ENCODE results near the gene SCN4A. TPM values are rescaled to one million over a fixed set of nuclear protein-coding genes. Genes with fewer than 3 reads are reported as not detected.
A peak's percentile ranks its signal among the peaks of the same experiment; 100 is the strongest.
"Not testable (repeated sequence)": the region's sequence is repeated elsewhere in the genome, so short reads cannot be mapped to it uniquely, and the experiment has no call there.

The SCN4A gene
- total RNA-seq, 1 donor from 2014 or later = 1.6 TPM

DNA sequence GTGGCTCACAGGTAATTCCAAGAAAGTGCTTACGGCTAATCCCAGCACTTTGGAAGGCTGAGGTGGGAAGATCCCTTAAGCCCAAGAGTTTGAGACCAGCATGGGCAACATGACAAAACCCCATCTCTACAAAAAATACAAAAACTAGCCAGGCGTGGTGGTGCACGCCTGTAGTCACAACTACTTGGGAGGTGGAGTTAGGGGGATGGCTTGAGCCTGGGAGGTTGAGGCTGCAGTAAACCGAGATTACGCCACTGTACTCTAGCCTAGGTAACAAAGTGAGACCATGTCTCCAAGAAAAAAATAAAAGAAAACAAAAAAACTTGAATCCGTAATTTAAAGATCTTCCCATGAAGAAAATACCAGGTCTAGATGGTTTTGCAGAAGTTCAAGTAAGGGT lies 42.7 kb upstream of the SCN4A start:
- Mint-ChIP-seq H3K4me1 (peaks cover 8% of the 10 kb centered on the region), H3K27me3 (ENCODE audit: low read depth) (peaks cover 2% of the 10 kb centered on the region), H3K4me3 (no peak overlapping the region), H3K9me3 (no peaks in the 10 kb centered on the region), H3K36me3 (ENCODE audit: low read depth) (no peaks in the 10 kb centered on the region), H3K27ac (ENCODE audit: unreplicated experiment) (no peak overlapping the region)
- DNase-seq (ENCODE audit: low read depth, low spot score) = no peak
- TF ChIP-seq, protein P1, sequence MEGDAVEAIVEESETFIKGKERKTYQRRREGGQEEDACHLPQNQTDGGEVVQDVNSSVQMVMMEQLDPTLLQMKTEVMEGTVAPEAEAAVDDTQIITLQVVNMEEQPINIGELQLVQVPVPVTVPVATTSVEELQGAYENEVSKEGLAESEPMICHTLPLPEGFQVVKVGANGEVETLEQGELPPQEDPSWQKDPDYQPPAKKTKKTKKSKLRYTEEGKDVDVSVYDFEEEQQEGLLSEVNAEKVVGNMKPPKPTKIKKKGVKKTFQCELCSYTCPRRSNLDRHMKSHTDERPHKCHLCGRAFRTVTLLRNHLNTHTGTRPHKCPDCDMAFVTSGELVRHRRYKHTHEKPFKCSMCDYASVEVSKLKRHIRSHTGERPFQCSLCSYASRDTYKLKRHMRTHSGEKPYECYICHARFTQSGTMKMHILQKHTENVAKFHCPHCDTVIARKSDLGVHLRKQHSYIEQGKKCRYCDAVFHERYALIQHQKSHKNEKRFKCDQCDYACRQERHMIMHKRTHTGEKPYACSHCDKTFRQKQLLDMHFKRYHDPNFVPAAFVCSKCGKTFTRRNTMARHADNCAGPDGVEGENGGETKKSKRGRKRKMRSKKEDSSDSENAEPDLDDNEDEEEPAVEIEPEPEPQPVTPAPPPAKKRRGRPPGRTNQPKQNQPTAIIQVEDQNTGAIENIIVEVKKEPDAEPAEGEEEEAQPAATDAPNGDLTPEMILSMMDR (conservative IDR thresholded peaks at IDR 0.05) = no peak

DNA sequence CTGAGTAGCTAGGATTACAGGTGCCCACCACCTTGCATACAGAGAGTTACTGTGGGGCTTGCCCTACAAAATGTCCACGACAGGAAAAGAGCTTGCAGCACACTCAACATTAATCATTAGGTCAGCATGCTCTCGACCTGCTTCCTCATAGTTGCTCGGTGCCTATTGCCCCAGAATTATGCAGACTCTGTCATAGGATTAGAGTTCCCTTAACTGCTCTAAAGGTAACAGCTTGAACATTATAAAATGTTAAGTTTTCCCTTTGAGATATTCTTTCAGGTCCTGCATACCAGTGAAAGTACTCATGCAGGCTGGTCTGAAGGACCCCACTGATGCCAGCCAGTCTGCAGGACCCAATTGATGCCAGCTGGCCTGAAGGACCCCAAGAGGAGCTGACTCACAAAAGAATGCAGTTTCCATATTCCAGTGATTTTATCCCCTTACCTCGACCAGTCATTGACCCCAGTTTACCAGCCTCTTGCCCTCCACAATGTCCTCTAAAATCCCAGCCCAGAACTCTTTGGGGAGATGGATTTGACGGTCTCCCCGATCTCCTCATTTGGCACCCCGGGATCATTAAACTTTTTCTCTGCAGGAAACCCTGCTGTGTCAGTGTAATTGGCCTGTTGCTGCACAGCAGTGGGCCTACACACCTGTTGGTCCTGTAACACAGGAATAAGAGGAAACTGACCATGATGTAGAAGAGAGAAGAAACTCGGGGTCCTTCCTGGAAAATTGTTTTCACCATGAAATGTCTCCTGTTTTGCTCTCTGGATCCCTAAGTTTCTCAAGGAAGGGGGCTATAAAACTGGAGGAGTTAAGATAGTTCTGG lies 37.1 kb upstream of the SCN4A start:
- Mint-ChIP-seq H3K4me3 (no peak overlapping the region), H3K27me3 (ENCODE audit: low read depth) (peaks cover 6% of the 10 kb centered on the region), H3K36me3 (ENCODE audit: low read depth) (no peaks in the 10 kb centered on the region), H3K9me3 (no peaks in the 10 kb centered on the region), H3K4me1 (peaks cover 17% of the 10 kb centered on the region), H3K27ac (ENCODE audit: unreplicated experiment) (no peak overlapping the region)
- TF ChIP-seq, protein P1 (conservative IDR thresholded peaks at IDR 0.05) = no peak
- DNase-seq (ENCODE audit: low read depth, low spot score) = no peak

DNA sequence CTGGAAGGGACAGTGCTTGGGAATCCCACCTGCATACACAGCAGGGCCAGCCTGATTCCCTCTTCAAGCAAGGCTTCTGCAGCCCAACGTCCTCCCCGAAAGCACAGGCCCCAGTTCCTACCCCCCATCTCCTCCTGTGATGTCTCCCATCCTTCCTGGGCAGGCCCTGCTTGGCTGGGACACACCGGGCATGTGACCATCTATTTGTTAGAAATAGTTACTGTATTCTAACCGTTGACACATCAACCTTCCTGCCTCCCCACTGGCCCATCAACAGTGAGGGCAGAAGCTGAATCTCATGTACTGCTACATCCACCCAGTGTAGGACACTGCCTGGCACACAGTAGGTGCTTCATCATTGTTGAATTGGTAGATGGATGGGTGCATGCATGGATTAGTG lies 36.1 kb upstream of the SCN4A start:
- Mint-ChIP-seq H3K27me3 (ENCODE audit: low read depth) (peaks cover 4% of the 10 kb centered on the region), H3K9me3 (no peaks in the 10 kb centered on the region), H3K4me1 (peaks cover 17% of the 10 kb centered on the region), H3K4me3 (no peak overlapping the region), H3K27ac (ENCODE audit: unreplicated experiment) (no peak overlapping the region), H3K36me3 (ENCODE audit: low read depth) (no peaks in the 10 kb centered on the region)
- no peak for DNase-seq (ENCODE audit: low read depth, low spot score)
- TF ChIP-seq, protein P1 (conservative IDR thresholded peaks at IDR 0.05) = no peak

DNA sequence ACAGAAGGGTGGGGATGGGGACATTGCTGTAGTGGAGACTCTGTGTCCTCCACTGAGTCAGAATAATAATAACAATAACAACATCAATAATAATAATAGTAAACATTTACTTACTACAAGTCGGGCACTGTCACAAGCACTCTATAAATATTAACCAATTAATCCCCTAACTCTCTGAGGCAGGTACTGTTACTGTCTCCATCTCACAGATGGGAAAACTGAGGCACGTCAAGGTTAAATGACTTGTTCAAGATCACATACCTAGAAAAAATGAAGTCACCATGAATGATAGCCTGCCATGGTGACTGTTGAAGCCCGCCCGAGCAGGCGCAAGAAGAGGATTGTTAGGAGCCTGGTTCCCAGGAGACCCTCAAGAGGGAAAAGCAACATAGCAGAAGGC lies 35.6 kb upstream of the SCN4A start:
- Mint-ChIP-seq H3K27ac (ENCODE audit: unreplicated experiment) (no peak overlapping the region), H3K27me3 (ENCODE audit: low read depth) (peaks cover 4% of the 10 kb centered on the region), H3K9me3 (no peaks in the 10 kb centered on the region), H3K4me1 (peaks cover 17% of the 10 kb centered on the region), H3K36me3 (ENCODE audit: low read depth) (no peaks in the 10 kb centered on the region), H3K4me3 (no peak overlapping the region)
- DNase-seq (ENCODE audit: low read depth, low spot score) = no peak
- TF ChIP-seq, protein P1 (conservative IDR thresholded peaks at IDR 0.05) = no peak

DNA sequence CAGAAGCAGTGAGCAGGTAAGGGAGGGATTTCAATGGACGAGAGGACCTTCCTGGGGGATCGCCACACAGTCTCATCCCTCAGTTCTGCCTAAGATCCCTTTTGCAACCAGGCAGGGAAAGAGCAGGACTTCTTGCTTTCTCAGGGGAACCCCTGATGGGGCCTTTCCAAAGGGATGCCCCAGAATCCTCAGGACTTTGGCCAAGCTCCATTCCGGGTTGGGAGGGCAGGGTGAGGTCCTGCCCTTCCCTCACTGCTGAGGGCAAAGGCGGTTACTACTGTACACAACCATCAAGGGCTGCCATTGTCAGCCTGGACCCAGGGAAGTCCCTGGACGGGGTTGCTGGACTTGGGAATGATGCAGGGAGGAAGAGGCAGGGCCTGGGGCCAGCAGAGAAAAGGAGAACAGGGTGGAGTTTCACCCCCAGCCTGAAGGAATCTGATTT lies 35.1 kb upstream of the SCN4A start:
- Mint-ChIP-seq H3K27me3 (ENCODE audit: low read depth) (peaks cover 4% of the 10 kb centered on the region), H3K27ac (ENCODE audit: unreplicated experiment) (peak overlapping the region; percentile 62), H3K9me3 (no peaks in the 10 kb centered on the region), H3K4me3 (no peak overlapping the region), H3K4me1 (peaks cover 17% of the 10 kb centered on the region), H3K36me3 (ENCODE audit: low read depth) (no peaks in the 10 kb centered on the region)
- DNase-seq (ENCODE audit: low read depth, low spot score) = no peak
- TF ChIP-seq, protein P1 (conservative IDR thresholded peaks at IDR 0.05) = no peak

DNA sequence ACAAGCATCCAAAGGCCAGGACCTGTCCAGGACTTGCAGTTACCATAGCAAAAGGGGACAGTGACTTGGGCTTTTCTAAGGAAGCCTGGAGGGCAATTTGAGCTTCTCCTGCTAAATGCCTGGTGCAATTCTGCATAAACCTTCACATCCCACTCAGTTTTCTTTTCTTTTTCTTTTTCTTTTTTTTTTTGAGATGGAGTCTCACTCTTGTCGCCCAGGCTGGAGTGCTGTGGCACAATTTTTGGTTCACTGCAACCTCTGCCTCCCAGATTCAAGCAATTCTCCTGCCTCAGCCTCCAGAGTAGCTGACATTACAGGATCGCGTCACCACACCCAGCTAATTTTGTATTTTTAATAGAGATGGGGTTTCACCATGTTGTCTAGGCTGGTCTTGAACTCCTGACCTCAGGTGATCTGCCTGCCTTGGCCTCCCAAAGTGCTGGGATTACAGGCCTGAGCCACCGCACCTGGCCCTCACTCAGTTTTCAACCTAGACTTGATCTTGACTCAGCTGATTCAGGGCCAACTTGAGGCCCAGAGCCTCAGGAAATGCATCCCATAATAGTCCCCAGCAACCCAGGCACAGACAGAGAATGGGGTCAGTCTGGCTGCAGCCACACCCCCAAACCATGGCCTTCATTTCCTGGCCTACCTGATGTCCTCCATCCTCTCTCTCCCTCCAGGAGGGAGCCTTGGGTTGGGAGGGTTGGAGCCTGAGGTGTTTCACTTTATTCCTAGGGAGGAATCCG lies 34.5 kb upstream of the SCN4A start:
- not testable (repeated sequence) for H3K36me3 Mint-ChIP-seq (ENCODE audit: low read depth); H3K9me3 Mint-ChIP-seq; DNase-seq (ENCODE audit: low read depth, low spot score); H3K27me3 Mint-ChIP-seq (ENCODE audit: low read depth); H3K4me3 Mint-ChIP-seq; H3K27ac Mint-ChIP-seq (ENCODE audit: unreplicated experiment)
- peaks cover 17% of the 10 kb centered on the region for H3K4me1 Mint-ChIP-seq
